SK-MEL-5 (cell line): ENCODE data around the gene C2. TPM values are rescaled to one million over a fixed set of nuclear protein-coding genes. Genes with fewer than 3 reads are reported as not detected.
"Not testable (repeated sequence)": the region's sequence is repeated elsewhere in the genome, so short reads cannot be mapped to it uniquely, and the experiment has no call there.

Source experiments
- DNase-seq: peaks from one replicate; pipeline ENCODE4 v3.0.0-alpha.2; 2016; ENCODE audit warnings: low read depth, low spot score
- in situ Hi-C: cut with HindIII; loops from 2 replicates; pipeline ENCODE4 v1.10.0; 2016; ENCODE audit warnings: low sequenced_read_pairs, high pct_unique_total_duplicates, low pct_unique_long_range_greater_than_20kb
- total RNA-seq: library from RNA; depleted of rRNA; stranded (reverse); fragments of >200 nt; shearing (Covaris generic); gene quantifications from 2 replicates; pipeline ENCODE4 v1.2.3, GENCODE V29; 2014

C2 gene
- total RNA-seq, 1 experiment from 2014 or later = 9.4 TPM

GRCh38 chr6:31896856-31897611 is 30.5 kb upstream of the C2 start:
- in situ Hi-C loops = no loop called here

GRCh38 chr6:31897612-31898382 is 29.7 kb upstream of the C2 start, which contains the start of gene EHMT2:
EHMT2 (minus strand) TSS chr6:31897698; CDS start chr6:31897677, 21 bp downstream.
- peak; percentile 84 for DNase-seq
- in situ Hi-C loops = no loop called here

More at GRCh38 chr6:31896856-31897611, 30.5 kb upstream of the C2 start:
- DNase-seq = no peak

GRCh38 chr6:31898383-31899011 is 29.0 kb upstream of the C2 start:
- DNase-seq = peak; percentile 61
- in situ Hi-C loops = no loop called here

- in situ Hi-C loops = no loop called here
- no peak for DNase-seq
Observed at GRCh38 chr6:31899215-31899614, 28.3 kb upstream of the C2 start.

GRCh38 chr6:31899882-31900722 is 27.4 kb upstream of the C2 start:
- in situ Hi-C loops = no loop called here

GRCh38 chr6:31900917-31901414 is 26.6 kb upstream of the C2 start:
- in situ Hi-C loops = no loop called here
- no peak for DNase-seq

More at GRCh38 chr6:31899882-31900722, 27.4 kb upstream of the C2 start:
- DNase-seq = no peak

- peak; percentile 49 for DNase-seq
- in situ Hi-C loops = no loop called here
Observed at GRCh38 chr6:31901415-31901952, 26.0 kb upstream of the C2 start.

GRCh38 chr6:31901953-31902643 is 25.4 kb upstream of the C2 start, which contains the start of gene ZBTB12:
ZBTB12 (minus strand) TSS chr6:31902086; CDS start chr6:31901305, 781 bp downstream.
- in situ Hi-C loops = no loop called here
- peak; percentile 90 for DNase-seq

- in situ Hi-C loops = no loop called here
- DNase-seq = no peak
Observed at GRCh38 chr6:31903957-31904356, 23.6 kb upstream of the C2 start.

- no peak for DNase-seq
- in situ Hi-C loops = no loop called here
Observed at GRCh38 chr6:31905041-31905440, 22.5 kb upstream of the C2 start.

GRCh38 chr6:31906122-31906521 is 21.4 kb upstream of the C2 start:
- in situ Hi-C loops = no loop called here
- DNase-seq = no peak

GRCh38 chr6:31906727-31907126 is 20.8 kb upstream of the C2 start:
- DNase-seq, in situ Hi-C loops: not testable (repeated sequence)

- in situ Hi-C loops = no loop called here
- peak; percentile 65 for DNase-seq
Observed at GRCh38 chr6:31907158-31907813, 20.2 kb upstream of the C2 start.

- in situ Hi-C loops, DNase-seq: not testable (repeated sequence)
Observed at GRCh38 chr6:31908255-31908654, 19.3 kb upstream of the C2 start.

GRCh38 chr6:31908791-31909190 is 18.7 kb upstream of the C2 start:
- in situ Hi-C loops = no loop called here
- DNase-seq = peak; percentile 20

- DNase-seq, in situ Hi-C loops: not testable (repeated sequence)
Observed at GRCh38 chr6:31909298-31909697, 18.2 kb upstream of the C2 start.
